Measurements from ENCODE around the gene NPEPL1. TPM values are rescaled to one million over a fixed set of nuclear protein-coding genes. Genes with fewer than 3 reads are reported as not detected.
A peak's percentile ranks its signal among the peaks of the same experiment; 100 is the strongest.

Gene NPEPL1
- total RNA-seq, 1 donor from 2014 or later: 37.6 TPM

DNA sequence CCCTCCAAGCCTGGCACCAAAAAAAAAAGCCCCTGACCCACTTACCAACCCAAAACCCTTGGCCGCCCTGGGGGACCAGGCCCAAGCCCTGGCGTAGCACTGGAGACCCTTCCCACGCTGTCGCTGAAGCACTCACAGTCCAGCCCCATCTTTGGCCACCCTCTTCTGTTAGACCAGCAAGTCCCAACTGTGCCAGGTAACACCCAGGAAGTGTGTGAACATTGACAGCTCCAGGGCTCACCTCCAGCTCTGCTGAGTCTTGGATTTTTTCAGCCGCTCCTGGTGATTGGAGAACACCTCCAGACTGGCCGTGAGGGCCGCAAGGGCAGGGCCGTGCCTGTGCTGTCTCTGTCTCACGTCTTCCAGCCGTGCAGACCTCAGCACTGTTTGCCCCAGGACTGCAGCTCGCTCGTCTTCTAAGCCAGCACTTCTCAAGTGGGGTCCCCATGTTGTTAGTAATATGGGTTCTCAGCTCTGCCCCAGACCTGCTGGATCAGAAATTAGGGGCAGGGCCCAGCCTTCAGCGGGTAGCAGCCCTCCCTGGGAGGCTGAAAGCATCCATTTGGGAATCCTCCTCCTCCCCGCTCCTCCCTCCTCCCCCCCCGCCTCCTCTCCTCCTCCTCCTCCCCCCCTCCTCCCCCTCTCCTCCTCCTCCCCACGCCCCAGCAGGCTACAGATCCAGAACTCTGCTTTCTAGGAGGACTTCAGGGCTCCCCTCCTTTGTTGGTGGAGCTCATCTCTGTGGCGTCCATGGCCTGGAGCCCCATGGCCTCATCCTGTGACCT is 18.1 kb downstream of the NPEPL1 start:
- H3K4me1 Mint-ChIP-seq (ENCODE audit: unreplicated experiment): peaks cover 6% of the 10 kb centered on the region
- TF ChIP-seq, protein P1, sequence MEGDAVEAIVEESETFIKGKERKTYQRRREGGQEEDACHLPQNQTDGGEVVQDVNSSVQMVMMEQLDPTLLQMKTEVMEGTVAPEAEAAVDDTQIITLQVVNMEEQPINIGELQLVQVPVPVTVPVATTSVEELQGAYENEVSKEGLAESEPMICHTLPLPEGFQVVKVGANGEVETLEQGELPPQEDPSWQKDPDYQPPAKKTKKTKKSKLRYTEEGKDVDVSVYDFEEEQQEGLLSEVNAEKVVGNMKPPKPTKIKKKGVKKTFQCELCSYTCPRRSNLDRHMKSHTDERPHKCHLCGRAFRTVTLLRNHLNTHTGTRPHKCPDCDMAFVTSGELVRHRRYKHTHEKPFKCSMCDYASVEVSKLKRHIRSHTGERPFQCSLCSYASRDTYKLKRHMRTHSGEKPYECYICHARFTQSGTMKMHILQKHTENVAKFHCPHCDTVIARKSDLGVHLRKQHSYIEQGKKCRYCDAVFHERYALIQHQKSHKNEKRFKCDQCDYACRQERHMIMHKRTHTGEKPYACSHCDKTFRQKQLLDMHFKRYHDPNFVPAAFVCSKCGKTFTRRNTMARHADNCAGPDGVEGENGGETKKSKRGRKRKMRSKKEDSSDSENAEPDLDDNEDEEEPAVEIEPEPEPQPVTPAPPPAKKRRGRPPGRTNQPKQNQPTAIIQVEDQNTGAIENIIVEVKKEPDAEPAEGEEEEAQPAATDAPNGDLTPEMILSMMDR (IDR thresholded peaks at IDR 0.05; ENCODE audit: unreplicated experiment): no peak
- H3K4me3 Mint-ChIP-seq (ENCODE audit: unreplicated experiment): no peak overlapping the region
- DNase-seq (ENCODE audit: low spot score): peak; percentile 2
- no peaks in the 10 kb centered on the region for H3K9me3 Mint-ChIP-seq (ENCODE audit: unreplicated experiment)
- no peak overlapping the region for H3K27ac Mint-ChIP-seq (ENCODE audit: unreplicated experiment)
- peaks cover 3% of the 10 kb centered on the region for H3K36me3 Mint-ChIP-seq (ENCODE audit: low read depth, unreplicated experiment)
- peaks cover 4% of the 10 kb centered on the region for H3K27me3 Mint-ChIP-seq (ENCODE audit: unreplicated experiment)

DNA sequence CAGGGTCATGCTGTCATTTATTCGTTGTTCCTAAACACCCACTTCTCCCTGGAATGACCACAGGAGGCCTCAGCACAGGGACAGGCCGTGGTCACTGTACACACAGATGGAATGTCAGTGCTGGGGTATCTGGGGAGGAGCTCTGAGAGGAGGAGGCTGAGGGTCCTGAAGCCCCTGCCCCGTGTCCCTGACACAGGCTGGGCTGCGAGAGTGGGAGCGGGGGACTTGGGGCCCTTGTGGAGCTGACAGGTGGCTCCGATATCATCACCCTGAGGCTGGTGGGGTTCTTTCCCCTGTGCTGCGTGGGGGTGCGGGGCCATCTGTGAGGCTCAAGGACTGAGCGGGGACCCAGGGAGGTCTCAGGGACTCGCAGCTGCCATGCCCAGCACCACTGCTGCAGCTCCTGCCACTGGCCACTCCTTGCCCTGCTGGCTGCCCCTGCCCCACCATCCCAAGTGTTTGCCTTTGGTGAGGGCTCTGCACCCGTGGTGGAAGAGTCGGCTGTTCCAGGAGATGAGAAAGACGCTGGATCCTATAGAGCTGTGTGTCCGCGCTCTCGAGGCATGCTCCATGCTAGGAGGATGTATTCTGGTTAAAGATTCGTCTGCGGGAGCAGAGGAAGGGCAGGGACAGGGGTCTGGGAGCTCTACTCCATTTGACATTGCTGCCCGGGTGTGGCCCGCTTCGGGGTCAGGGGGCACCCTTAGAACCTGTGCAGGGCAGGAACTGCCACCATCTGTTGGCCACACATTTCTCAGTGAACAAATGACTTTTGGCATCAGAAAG is 18.9 kb downstream of the NPEPL1 start:
- Mint-ChIP-seq H3K9me3 (ENCODE audit: unreplicated experiment) (no peaks in the 10 kb centered on the region), H3K4me3 (ENCODE audit: unreplicated experiment) (no peak overlapping the region), H3K27ac (ENCODE audit: unreplicated experiment) (no peak overlapping the region), H3K36me3 (ENCODE audit: low read depth, unreplicated experiment) (no peaks in the 10 kb centered on the region), H3K4me1 (ENCODE audit: unreplicated experiment) (peaks cover 6% of the 10 kb centered on the region), H3K27me3 (ENCODE audit: unreplicated experiment) (peaks cover 1% of the 10 kb centered on the region)
- DNase-seq (ENCODE audit: low spot score): peak; percentile 2
- TF ChIP-seq, protein P1 (IDR thresholded peaks at IDR 0.05; ENCODE audit: unreplicated experiment): no peak

DNA sequence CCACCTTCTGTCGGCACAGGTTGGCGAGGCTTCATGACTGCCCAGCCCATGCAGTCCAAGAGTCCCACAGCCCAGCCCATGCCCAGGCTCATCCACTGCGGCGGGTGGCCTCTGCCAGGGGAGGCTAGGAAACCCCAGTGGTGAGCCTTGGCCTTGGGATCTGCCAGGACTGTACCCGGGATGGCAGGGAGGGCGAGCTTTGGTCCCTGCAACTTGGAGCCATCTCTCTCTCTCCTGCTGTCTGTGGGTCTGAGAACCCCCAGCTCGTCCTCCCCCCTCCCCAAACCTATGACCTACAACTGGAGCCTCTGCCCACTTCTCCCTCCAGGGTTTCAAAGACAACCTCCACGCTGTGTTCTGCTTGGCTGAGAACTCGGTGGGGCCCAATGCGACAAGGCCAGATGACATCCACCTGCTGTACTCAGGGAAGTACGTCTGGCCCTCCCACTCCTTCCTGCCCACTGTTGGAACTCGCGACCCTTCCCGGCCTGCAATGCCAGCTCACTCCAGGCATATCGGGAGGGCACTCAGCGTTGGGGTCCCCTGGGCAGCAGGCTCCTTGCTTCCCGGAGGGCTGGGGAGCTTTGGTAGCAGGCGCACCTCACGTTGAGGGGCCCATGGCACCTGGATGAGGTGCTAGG is 19.7 kb downstream of the NPEPL1 start:
- peaks cover 1% of the 10 kb centered on the region for H3K27me3 Mint-ChIP-seq (ENCODE audit: unreplicated experiment)
- TF ChIP-seq, protein P1 (IDR thresholded peaks at IDR 0.05; ENCODE audit: unreplicated experiment): no peak
- no peak overlapping the region for H3K27ac Mint-ChIP-seq (ENCODE audit: unreplicated experiment)
- no peaks in the 10 kb centered on the region for H3K9me3 Mint-ChIP-seq (ENCODE audit: unreplicated experiment)
- H3K4me3 Mint-ChIP-seq (ENCODE audit: unreplicated experiment): no peak overlapping the region
- H3K36me3 Mint-ChIP-seq (ENCODE audit: low read depth, unreplicated experiment): no peaks in the 10 kb centered on the region
- DNase-seq (ENCODE audit: low spot score): no peak
- H3K4me1 Mint-ChIP-seq (ENCODE audit: unreplicated experiment): peaks cover 6% of the 10 kb centered on the region

DNA sequence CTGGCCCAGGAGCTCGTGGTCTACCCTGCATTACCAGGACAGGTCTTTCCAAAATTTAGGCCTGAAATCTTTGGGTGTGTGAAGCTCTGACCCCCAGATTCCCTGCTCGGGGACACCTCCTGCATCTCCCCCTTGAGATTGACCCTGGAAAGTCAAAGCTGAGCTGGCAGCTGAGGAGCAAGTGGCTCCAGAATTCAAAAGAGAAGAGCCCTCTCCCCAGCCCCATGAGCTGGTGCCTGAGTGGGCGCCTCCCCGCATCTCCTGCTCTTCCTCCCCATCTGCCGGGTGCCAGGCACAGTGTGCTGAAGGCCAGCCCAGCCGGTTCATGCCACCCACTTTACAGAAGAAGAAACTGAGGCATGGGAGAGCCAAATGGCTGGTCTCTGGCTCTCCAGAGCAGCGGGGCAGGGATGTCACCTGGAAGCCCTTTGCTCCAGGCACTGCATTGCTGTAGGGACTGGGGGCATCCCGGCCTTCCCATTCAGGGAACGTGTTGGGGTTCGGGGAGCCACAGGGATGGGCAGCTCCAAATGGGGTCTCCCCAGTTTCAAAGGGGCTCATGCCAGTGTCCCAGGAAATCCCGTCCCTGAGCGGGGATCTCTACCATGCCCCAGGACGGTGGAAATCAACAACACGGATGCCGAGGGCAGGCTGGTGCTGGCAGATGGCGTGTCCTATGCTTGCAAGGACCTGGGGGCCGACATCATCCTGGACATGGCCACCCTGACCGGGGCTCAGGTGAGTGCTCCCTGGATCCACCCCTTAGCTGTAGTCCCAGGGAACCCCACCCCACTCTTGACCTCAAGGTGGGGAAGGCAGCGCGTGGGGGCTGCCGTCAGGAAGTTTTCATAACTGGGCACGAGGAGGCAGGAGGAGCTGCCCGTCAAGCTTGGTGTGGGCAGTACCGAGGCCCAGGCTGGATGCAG is 20.5 kb downstream of the NPEPL1 start:
- no peaks in the 10 kb centered on the region for H3K9me3 Mint-ChIP-seq (ENCODE audit: unreplicated experiment)
- peaks cover 6% of the 10 kb centered on the region for H3K4me1 Mint-ChIP-seq (ENCODE audit: unreplicated experiment)
- no peaks in the 10 kb centered on the region for H3K36me3 Mint-ChIP-seq (ENCODE audit: low read depth, unreplicated experiment)
- H3K4me3 Mint-ChIP-seq (ENCODE audit: unreplicated experiment): no peak overlapping the region
- no peak for DNase-seq (ENCODE audit: low spot score)
- H3K27me3 Mint-ChIP-seq (ENCODE audit: unreplicated experiment): peaks cover 3% of the 10 kb centered on the region
- no peak overlapping the region for H3K27ac Mint-ChIP-seq (ENCODE audit: unreplicated experiment)
- TF ChIP-seq, protein P1 (IDR thresholded peaks at IDR 0.05; ENCODE audit: unreplicated experiment): no peak

Data from endothelial cell (in vitro differentiated cells).